Measurements from ENCODE around the gene EXOC7.

The EXOC7 gene, protein sequence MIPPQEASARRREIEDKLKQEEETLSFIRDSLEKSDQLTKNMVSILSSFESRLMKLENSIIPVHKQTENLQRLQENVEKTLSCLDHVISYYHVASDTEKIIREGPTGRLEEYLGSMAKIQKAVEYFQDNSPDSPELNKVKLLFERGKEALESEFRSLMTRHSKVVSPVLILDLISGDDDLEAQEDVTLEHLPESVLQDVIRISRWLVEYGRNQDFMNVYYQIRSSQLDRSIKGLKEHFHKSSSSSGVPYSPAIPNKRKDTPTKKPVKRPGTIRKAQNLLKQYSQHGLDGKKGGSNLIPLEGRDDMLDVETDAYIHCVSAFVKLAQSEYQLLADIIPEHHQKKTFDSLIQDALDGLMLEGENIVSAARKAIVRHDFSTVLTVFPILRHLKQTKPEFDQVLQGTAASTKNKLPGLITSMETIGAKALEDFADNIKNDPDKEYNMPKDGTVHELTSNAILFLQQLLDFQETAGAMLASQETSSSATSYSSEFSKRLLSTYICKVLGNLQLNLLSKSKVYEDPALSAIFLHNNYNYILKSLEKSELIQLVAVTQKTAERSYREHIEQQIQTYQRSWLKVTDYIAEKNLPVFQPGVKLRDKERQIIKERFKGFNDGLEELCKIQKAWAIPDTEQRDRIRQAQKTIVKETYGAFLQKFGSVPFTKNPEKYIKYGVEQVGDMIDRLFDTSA

DNA sequence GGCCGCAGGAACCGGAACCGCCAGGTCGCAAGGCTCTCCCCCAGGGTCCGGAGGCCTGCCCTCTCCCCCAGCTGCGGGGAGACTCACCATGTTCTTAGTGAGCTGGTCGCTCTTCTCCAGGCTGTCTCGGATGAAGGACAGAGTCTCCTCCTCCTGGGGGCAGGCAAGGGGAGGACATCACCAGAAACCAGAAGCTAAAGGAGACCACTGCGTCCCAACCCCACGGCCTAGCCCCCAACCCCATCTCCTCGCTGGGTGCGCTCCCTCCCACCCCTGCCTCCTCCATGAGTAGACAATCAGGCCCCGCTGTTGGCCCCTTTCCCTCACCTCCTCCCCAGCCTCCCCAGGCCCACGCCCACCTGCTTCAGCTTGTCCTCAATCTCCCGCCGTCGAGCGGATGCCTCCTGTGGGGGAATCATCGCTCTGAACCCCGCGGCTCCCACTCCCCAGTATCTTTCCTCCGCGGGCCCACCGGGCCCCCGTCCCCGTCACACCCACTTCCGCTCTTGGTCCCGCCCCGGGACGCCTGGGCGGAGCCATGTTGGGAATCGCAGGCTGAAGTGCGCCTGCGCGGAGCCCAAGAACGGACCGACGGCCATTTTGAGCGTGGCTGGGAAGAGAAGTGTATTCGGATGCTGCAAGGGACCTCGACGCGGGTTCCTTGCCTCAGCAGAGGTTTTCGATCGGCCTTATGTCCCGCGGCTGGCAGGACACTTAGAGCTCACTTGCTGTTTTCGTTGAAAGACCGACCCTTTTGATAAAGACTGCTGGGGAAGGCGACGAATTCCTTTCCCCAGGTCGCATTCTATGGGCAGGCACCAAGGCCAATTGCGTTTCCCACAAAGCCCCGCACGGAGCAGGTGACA lies at the start of gene EXOC7:
Gene EXOC7, minus strand, starts transcription at position 514 of the 866 bp plus-strand sequence. Its CDS starts 95 bp downstream, at position 419.
- Histone ChIP-seq H3K27me3 (ENCODE audit: control insufficient read depth, insufficient read depth, low read length) (no peaks in the 10 kb centered on the region), H3K4me3 (ENCODE audit: low read depth, low read length) (peak within 1 kb of the TSS; percentile 71), H3K9me3 (ENCODE audit: control insufficient read depth, insufficient read depth, low read length) (no peaks in the 10 kb centered on the region), H3K27ac (ENCODE audit: low read depth, low read length) (peak within 1 kb of the TSS; percentile 89), H3K4me1 (ENCODE audit: control insufficient read depth, insufficient read depth, low read length) (peaks cover 19% of the 10 kb centered on the region), H3K36me3 (ENCODE audit: control insufficient read depth, insufficient read depth, low read length) (peaks cover 36% of the 10 kb centered on the region), H3K9ac (ENCODE audit: low read depth, low read length) (peak within 1 kb of the TSS; percentile 49)

DNA sequence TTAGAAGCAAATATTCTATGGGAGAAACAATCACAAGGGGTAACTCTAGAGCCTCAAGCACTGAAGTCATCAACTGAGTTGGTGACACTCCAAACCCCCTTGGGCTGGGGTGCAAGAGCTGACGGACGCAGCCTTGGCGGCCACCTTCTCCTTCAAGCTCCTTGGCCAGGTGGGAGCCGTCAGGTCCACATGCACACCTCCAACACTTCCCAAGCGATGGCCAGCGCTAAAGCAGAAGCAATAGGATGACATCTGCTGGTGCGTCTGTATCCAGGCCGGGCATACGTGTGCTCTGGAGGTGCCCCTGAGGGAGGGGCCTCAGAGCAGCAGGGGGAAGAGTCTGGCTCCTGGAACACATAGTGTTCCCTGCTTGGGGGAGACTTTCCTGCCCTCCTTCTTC lies 49.6 kb upstream of the EXOC7 start:
- Histone ChIP-seq H3K9ac (ENCODE audit: low read depth, low read length) (no peak overlapping the region), H3K4me1 (ENCODE audit: control insufficient read depth, insufficient read depth, low read length) (peaks cover 7% of the 10 kb centered on the region), H3K27me3 (ENCODE audit: control insufficient read depth, insufficient read depth, low read length) (no peaks in the 10 kb centered on the region), H3K27ac (ENCODE audit: low read depth, low read length) (no peak overlapping the region), H3K36me3 (ENCODE audit: control insufficient read depth, insufficient read depth, low read length) (0 out of 2 replicates have a peak, but pooled peaks cover 3% of the 10 kb centered on the region), H3K9me3 (ENCODE audit: control insufficient read depth, insufficient read depth, low read length) (no peaks in the 10 kb centered on the region), H3K4me3 (ENCODE audit: low read depth, low read length) (no peak overlapping the region)

DNA sequence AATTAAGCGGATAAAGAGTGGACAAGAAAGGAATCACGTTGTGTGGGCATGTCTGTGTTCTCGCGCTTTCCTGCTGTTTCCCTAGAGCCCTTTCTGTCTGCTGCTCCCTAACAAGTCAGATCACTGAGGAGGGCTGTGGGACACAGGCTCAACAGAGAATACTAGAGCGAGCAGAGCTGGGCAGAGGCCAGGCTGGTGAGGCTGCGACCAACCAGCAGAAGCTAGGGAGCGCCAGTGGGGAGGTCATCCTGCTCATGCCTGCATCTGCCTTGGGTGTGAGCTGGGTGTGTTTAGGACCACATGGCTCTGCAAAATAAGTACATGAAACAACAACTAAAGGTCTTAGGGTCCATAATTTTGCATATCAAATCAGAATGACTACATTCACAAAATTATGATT lies 49.0 kb upstream of the EXOC7 start:
- Histone ChIP-seq H3K27me3 (ENCODE audit: control insufficient read depth, insufficient read depth, low read length) (no peaks in the 10 kb centered on the region), H3K36me3 (ENCODE audit: control insufficient read depth, insufficient read depth, low read length) (0 out of 2 replicates have a peak, but pooled peaks cover 3% of the 10 kb centered on the region), H3K9ac (ENCODE audit: low read depth, low read length) (no peak overlapping the region), H3K9me3 (ENCODE audit: control insufficient read depth, insufficient read depth, low read length) (no peaks in the 10 kb centered on the region), H3K27ac (ENCODE audit: low read depth, low read length) (no peak overlapping the region), H3K4me1 (ENCODE audit: control insufficient read depth, insufficient read depth, low read length) (peaks cover 10% of the 10 kb centered on the region), H3K4me3 (ENCODE audit: low read depth, low read length) (no peak overlapping the region)

DNA sequence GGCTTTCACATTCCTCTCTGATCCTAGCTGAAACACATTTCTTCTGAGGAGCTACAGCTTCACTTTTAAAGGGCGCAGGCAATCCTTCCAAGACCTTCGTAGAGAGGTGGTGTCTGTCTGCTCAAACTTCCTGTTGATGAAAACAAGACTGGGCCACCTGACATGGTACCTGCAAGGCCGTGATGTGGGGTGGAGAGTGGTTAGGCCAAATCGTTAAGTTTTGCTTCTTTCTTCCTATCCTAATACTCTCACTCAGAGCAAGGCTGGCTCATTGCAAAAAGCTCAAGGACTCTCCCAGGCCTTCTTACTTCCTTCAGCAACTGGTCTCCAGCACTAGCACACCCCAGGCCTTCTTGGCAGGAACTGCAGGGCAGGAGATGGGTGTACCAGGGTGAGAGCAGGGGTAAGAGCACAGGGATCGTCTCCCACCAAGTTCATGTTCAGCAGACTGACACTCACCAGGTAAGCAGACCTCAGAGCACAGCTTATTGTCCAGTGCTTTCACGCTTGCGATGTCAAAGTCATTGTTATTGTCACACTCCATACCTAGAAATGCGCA lies 48.4 kb upstream of the EXOC7 start:
- no peaks in the 10 kb centered on the region for H3K27me3 ChIP-seq (ENCODE audit: control insufficient read depth, insufficient read depth, low read length)
- H3K4me3 ChIP-seq (ENCODE audit: low read depth, low read length): no peak overlapping the region
- no peaks in the 10 kb centered on the region for H3K9me3 ChIP-seq (ENCODE audit: control insufficient read depth, insufficient read depth, low read length)
- 0 out of 2 replicates have a peak, but pooled peaks cover 3% of the 10 kb centered on the region for H3K36me3 ChIP-seq (ENCODE audit: control insufficient read depth, insufficient read depth, low read length)
- H3K27ac ChIP-seq (ENCODE audit: low read depth, low read length): no peak overlapping the region
- peaks cover 13% of the 10 kb centered on the region for H3K4me1 ChIP-seq (ENCODE audit: control insufficient read depth, insufficient read depth, low read length)
- no peak overlapping the region for H3K9ac ChIP-seq (ENCODE audit: low read depth, low read length)

DNA sequence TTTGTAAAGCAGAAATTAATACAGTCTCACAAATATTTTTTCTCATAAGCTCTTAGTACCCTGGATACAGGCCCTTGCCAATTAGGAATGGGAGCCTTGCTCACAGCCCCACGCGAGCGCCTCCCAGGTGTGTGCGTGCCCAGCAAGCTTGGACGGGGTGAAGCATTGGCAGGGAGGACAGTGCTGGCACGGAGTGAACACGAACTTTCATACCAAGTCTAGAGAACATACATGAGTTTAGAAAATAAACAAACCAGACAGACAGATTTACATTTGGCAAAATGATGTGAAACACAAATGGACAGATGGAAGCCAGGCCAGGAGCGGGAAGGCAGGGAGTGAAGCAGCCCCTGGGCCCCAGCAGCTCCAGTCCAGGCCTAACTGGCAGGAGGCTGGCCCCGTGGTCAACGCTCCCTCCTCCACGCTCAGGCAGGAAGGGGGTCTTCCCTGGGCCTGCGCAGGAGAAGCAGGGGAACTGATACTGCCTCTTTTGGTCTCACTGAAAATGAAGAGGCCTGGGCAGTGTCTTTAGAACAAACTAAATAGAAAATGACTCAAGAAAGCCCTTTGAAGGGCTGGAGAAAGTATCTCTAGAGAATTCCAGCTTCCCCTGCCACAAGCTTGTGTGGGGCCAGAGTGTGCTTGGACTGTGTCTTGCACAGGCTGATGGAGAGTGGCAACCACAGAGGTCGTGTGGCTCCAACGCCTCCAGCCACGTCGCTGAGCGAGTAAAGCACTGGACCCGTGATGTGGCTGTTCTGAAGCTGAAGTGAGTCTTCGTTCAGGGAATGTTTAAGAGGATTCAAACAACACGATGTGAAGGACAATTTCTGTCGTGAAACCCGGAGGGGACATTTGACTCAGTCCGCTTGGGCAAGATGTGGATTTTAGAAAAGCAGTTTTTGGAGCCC lies 47.4 kb upstream of the EXOC7 start:
- 0 out of 2 replicates have a peak, but pooled peaks cover 3% of the 10 kb centered on the region for H3K36me3 ChIP-seq (ENCODE audit: control insufficient read depth, insufficient read depth, low read length)
- H3K4me1 ChIP-seq (ENCODE audit: control insufficient read depth, insufficient read depth, low read length): peaks cover 16% of the 10 kb centered on the region
- no peaks in the 10 kb centered on the region for H3K9me3 ChIP-seq (ENCODE audit: control insufficient read depth, insufficient read depth, low read length)
- H3K27ac ChIP-seq (ENCODE audit: low read depth, low read length): no peak overlapping the region
- H3K27me3 ChIP-seq (ENCODE audit: control insufficient read depth, insufficient read depth, low read length): peaks cover 2% of the 10 kb centered on the region; the same call in 1 of the 2 replicates
- H3K9ac ChIP-seq (ENCODE audit: low read depth, low read length): no peak overlapping the region
- no peak overlapping the region for H3K4me3 ChIP-seq (ENCODE audit: low read depth, low read length)

DNA sequence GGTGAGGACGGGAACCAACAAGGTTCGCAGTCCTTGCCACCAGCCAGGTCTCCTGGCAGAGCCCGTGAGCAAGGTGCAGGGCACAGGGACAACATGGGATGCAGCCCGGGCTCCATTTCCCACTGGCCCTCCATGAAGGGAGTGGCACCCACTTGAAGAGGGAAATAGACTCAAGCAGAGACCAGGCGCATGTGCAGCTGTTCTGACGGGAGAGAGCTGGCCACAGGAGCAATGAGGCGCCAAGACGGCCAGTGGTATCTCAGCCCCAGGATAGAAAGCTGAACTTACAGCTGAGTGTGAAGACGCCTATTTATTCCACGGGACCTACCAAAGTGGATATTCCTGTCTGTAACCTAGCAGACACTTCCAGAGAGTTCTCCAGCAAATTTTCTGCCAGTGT lies 45.6 kb upstream of the EXOC7 start:
- peaks cover 13% of the 10 kb centered on the region for H3K27me3 ChIP-seq (ENCODE audit: control insufficient read depth, insufficient read depth, low read length)

DNA sequence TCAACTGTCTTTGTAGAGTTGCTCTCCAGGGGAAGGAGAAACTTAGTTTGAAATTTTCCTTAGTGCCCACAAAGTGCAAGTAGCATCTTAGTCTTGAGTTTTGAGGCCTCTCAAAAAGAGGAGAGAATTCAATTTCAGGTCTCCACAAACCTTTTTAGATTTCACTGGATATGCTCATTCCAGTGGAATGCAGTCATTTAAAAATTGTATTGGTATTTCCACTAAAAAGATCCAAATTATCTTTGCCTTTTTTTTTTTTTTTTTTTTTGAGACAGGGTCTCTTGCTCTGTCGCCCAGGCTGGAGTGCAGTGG lies 44.4 kb upstream of the EXOC7 start:
- Histone ChIP-seq H3K4me1 (ENCODE audit: control insufficient read depth, insufficient read depth, low read length) (peaks cover 29% of the 10 kb centered on the region), H3K9ac (ENCODE audit: low read depth, low read length) (no peak overlapping the region), H3K9me3 (ENCODE audit: control insufficient read depth, insufficient read depth, low read length) (no peaks in the 10 kb centered on the region), H3K27me3 (ENCODE audit: control insufficient read depth, insufficient read depth, low read length) (peaks cover 23% of the 10 kb centered on the region), H3K27ac (ENCODE audit: low read depth, low read length) (no peak overlapping the region), H3K36me3 (ENCODE audit: control insufficient read depth, insufficient read depth, low read length) (0 out of 2 replicates have a peak, but pooled peaks cover 3% of the 10 kb centered on the region), H3K4me3 (ENCODE audit: low read depth, low read length) (no peak overlapping the region)

More for the DNA sequence above, 45.6 kb upstream of the EXOC7 start:
- Histone ChIP-seq H3K4me1 (ENCODE audit: control insufficient read depth, insufficient read depth, low read length) (peaks cover 31% of the 10 kb centered on the region), H3K4me3 (ENCODE audit: low read depth, low read length) (no peak overlapping the region), H3K9me3 (ENCODE audit: control insufficient read depth, insufficient read depth, low read length) (no peaks in the 10 kb centered on the region), H3K9ac (ENCODE audit: low read depth, low read length) (no peak overlapping the region), H3K27ac (ENCODE audit: low read depth, low read length) (no peak overlapping the region), H3K36me3 (ENCODE audit: control insufficient read depth, insufficient read depth, low read length) (0 out of 2 replicates have a peak, but pooled peaks cover 3% of the 10 kb centered on the region)

DNA sequence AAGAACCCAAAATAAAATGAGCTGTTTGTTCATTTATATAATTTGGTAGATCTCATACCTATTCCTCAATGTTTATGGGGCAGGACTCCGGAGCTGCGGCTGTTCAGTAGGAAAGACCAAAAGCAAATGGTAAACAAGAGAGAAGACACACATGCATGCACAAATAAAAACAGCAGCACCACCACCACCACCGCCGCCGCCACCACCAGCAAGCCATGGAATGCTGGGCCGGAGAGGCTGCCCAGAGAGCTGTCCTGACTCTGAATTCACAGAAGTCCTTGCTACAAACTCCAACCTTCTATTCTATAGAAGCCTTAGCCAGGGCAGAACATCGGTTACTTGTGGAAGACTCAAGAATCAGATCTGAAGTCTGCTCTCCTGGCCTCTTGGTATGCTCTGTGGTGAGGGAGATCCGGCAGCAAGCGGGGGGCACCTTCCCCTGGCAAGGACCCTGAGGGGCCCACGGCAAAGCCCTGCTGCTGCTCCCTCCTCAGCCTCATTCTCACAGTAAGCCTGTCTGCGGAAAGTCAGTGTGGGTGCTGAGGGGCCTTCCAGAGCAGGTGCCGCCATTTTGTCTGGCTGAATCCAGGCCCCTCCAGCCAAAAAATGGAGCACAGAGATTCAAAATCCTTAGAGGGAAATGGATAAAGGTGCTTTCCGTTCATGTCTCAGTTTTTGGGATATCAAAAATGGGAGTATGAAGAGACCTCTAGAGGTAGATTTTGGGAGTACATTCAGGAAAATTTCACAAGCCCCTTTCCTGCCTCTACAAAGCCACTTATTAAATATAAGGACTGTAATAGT lies 43.8 kb upstream of the EXOC7 start:
- Histone ChIP-seq H3K4me3 (ENCODE audit: low read depth, low read length) (no peak overlapping the region), H3K36me3 (ENCODE audit: control insufficient read depth, insufficient read depth, low read length) (0 out of 2 replicates have a peak, but pooled peaks cover 3% of the 10 kb centered on the region), H3K27ac (ENCODE audit: low read depth, low read length) (no peak overlapping the region), H3K9ac (ENCODE audit: low read depth, low read length) (no peak overlapping the region), H3K27me3 (ENCODE audit: control insufficient read depth, insufficient read depth, low read length) (peaks cover 29% of the 10 kb centered on the region), H3K9me3 (ENCODE audit: control insufficient read depth, insufficient read depth, low read length) (no peaks in the 10 kb centered on the region), H3K4me1 (ENCODE audit: control insufficient read depth, insufficient read depth, low read length) (peaks cover 34% of the 10 kb centered on the region)

DNA sequence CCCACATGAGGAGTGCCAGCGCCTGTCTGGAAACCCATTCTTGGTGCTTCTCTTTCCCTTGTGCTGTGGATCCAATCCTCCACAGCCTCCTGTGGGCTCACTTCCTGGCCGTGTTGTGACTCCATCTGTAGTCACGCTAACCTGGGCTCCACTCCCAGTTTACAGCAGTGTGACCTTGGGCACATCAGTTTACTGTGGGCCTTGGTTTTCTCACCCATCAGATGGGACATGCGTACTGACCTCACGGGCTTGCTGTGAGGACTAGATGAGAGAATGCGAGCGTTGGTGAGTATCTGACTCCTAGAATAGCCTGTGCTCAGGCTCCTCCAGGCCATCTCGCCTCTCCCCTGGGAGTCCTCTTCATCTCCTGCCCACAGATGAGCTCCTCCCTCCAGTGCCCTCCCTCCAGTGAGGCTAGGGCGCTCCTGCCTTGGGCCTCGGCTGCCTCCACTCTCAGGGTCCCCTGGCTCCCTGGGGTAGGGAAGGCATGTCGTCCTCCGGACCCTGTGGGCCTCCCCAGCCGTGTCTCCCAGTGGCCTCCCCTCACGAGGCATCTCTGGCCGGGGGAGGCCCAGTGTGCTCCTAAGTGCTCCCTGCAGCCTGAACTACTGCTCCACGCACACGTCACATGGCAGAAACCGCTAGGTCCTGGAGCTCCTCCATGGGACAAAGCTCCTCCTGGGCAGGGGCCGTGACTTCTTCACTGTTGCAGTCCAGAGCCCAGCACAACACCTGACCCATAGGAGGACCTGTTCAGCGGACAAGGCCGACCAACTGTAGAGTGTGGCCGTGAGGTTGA lies 42.7 kb upstream of the EXOC7 start:
- H3K36me3 ChIP-seq (ENCODE audit: control insufficient read depth, insufficient read depth, low read length): no peaks in the 10 kb centered on the region
- no peaks in the 10 kb centered on the region for H3K9me3 ChIP-seq (ENCODE audit: control insufficient read depth, insufficient read depth, low read length)
- no peak overlapping the region for H3K4me3 ChIP-seq (ENCODE audit: low read depth, low read length)
- H3K4me1 ChIP-seq (ENCODE audit: control insufficient read depth, insufficient read depth, low read length): peaks cover 45% of the 10 kb centered on the region
- H3K9ac ChIP-seq (ENCODE audit: low read depth, low read length): no peak overlapping the region
- peaks cover 40% of the 10 kb centered on the region for H3K27me3 ChIP-seq (ENCODE audit: control insufficient read depth, insufficient read depth, low read length)
- H3K27ac ChIP-seq (ENCODE audit: low read depth, low read length): no peak overlapping the region
